PC-3 (cell line): Measurements from ENCODE around the gene COL27A1.
"Not testable (repeated sequence)": the region's sequence is repeated elsewhere in the genome, so short reads cannot be mapped to it uniquely, and the experiment has no call there.

Experiments
- EZH2phosphoT487 ChIP-seq: fragments of 300-600 bp; sonication (generic); IDR thresholded peaks from 2 replicates; pipeline ENCODE4 v1.6.1; 2018; ENCODE audit warnings: mild to moderate bottlenecking, antibody characterized with exemption, low read length, borderline replicate concordance
- TF ChIP-seq, protein P1 (sequence below): fragments of 300-600 bp; sonication (generic); conservative IDR thresholded peaks from 2 replicates; pipeline ENCODE4 v1.5.1; 2017; ENCODE audit warnings: antibody characterized with exemption, low read depth, mild to moderate bottlenecking, low read length

DNA sequence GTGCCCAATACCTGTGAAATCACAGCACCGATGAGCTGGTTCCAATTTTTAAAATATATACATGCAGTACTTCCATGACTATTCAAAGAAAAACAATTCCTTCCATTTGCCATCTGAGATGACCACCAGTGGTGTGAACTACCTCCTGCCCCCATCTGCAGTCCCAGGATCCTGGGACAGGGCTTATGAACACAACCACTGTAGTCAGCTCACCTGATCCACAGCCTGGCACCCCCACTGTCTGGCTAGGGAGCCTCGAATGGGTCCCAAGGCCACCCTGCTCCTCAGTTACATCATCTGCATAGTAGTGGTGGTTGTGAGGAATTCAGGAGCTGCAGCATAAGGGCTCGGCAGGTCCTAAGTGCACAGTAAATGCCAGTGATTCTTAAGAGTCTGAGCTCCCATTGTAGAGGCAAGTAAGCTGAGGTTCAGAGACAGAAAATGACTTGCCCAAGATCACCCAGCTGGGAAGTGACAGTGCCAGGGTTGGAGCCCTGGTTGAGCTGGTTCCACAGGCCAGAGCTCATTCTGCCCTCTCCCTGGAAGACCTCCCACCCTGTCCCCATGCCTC, 170.4 kb downstream of the COL27A1 start:
- TF ChIP-seq, protein P1, sequence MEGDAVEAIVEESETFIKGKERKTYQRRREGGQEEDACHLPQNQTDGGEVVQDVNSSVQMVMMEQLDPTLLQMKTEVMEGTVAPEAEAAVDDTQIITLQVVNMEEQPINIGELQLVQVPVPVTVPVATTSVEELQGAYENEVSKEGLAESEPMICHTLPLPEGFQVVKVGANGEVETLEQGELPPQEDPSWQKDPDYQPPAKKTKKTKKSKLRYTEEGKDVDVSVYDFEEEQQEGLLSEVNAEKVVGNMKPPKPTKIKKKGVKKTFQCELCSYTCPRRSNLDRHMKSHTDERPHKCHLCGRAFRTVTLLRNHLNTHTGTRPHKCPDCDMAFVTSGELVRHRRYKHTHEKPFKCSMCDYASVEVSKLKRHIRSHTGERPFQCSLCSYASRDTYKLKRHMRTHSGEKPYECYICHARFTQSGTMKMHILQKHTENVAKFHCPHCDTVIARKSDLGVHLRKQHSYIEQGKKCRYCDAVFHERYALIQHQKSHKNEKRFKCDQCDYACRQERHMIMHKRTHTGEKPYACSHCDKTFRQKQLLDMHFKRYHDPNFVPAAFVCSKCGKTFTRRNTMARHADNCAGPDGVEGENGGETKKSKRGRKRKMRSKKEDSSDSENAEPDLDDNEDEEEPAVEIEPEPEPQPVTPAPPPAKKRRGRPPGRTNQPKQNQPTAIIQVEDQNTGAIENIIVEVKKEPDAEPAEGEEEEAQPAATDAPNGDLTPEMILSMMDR, result not testable (repeated sequence)
- TF ChIP-seq EZH2phosphoT487, result not testable (repeated sequence)
